HG03095 (cell line): ENCODE data around the gene CLMP.
"Not testable (repeated sequence)": the region's sequence is repeated elsewhere in the genome, so short reads cannot be mapped to it uniquely, and the experiment has no call there.

ENCODE experiments used
- ATAC-seq: cut with Tn5 transposase; IDR thresholded peaks from one replicate; pipeline ENCODE4 v1.9.1; 2021; ENCODE audit warnings: moderate library complexity; ENCODE audit not compliant: unreplicated experiment

CLMP gene

DNA sequence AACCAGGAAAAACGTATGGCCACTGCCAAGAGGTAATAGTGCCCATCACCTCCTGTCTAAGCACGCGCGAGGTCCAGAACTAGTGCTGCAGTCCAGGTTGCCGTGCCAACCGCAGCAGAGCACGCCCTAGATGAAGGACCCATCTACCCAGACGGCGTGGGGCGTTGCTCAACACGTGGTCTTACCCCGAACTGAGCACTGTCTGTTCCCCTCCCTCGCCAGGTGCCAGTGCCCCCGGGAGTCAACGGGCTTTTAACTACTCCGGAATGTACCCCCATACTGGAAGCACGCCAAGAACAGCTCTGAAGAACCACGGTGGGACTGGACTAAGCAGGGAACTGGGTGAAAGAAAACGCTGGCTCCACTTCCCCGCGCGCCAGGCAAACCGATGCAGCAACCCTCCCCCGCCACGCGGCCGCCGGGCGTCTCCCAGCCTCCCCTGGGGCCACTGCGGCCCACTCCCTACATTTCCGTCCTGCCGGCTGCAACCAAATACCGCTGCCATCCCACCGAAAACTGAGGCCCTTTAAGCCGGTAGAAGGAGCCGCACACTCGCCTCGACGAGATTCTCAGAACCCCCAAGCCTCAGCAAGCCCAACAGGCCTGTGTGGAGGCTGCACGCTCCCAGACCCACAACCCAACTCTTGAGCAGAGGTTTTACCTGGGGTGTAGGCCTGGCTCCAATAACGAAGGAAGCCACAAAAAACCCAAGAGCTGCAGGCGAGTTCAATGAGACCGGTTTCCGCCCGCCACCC, 133.5 kb downstream of the CLMP start, which contains the start of gene HSPA8:
Gene HSPA8, minus strand, starts transcription at position 734 of the 755 bp plus-strand sequence. CDS start 812 bp downstream, outside the sequence.
- peak; percentile 0 for ATAC-seq

DNA sequence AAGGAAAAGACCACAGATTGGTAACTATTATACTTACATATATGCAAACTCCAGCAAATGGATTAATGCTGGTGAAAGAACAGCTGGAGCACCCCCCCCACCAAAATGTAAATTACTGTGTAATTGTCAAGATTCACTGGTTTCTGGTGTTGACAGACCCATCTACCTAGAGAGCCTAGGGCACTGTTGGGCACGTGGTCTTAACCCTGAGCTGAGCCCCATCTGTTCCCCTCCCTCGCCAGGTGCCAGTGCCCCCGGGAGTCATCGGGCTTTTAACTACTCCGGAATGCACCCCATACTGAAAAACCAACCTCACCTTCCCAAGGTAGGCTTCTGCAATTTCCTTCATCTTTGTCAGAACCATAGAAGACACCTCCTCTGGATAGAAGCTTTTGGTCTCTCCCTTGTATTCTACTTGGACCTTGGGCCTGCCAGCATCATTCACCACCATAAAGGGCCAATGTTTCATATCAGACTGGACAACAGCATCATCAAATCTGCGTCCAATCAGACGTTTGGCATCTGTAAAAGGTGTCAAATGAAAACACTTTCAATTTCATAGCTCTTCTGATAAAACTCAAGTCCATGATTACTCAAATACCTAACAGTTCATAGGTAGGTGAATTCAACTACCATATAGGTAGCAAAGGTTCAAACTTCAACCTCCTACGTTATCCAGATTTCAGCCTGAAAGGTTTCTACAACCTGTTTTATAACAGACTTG, 134.6 kb downstream of the CLMP start:
- ATAC-seq: no peak

DNA sequence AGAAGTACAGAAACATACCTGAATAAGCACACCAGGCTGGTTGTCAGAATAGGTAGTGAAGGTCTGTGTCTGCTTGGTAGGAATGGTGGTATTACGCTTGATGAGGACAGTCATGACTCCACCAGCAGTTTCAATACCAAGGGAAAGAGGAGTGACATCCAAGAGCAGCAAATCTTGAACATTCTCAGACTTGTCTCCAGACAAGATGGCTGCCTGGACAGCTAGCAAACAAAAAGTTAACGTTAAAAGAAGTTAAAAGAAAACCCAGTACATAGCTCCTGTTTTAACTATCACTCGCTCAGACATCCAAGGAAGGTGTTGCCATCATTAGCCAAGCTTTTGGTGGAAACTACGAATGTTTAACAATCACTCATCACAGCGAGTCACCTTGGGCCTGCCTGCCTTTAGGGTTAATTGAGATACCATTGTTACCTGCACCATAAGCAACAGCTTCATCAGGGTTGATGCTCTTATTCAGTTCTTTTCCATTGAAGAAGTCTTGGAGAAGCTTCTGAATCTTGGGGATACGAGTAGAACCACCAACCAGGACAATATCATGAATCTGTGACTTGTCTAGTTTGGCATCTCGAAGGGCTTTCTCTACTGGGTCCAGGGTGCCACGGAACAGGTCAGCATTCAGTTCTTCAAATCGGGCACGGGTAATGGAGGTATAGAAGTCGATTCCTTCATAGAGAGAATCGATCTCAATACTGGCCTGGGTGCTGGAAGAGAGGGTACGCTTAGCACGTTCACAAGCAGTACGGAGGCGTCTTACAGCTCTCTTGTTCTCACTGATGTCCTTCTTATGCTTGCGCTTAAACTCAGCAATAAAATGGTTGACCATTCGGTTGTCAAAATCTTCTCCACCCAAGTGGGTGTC, 135.8 kb downstream of the CLMP start:
- ATAC-seq: not testable (repeated sequence)

DNA sequence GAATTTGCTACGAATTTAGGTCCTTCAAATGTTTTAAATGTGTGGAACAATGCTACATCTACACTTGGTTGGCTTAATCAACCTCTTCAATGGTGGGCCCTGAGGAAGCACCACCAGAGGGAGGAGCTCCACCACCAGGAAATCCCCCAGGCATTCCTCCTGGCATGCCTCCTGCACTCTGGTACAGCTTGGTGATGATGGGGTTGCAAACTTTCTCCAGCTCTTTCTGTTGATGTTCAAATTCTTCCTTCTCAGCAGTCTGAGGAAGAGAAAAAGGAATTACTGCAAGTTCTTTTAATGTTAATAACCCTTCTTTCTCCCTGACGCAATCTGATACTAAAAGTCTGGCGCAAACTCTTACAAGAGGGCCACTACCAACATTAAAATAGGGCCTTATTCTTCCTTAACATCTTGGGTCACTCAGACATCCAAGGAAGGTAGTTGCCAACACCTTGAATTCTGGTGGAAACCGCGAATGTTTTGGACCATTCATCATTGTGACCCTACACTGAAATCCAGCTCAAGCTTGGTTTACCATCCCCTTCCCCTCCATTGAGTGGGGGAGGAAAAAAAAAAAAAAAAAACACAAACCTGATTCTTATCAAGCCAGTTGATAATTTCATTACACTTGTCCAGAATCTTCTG, 137.3 kb downstream of the CLMP start:
- no peak for ATAC-seq

DNA sequence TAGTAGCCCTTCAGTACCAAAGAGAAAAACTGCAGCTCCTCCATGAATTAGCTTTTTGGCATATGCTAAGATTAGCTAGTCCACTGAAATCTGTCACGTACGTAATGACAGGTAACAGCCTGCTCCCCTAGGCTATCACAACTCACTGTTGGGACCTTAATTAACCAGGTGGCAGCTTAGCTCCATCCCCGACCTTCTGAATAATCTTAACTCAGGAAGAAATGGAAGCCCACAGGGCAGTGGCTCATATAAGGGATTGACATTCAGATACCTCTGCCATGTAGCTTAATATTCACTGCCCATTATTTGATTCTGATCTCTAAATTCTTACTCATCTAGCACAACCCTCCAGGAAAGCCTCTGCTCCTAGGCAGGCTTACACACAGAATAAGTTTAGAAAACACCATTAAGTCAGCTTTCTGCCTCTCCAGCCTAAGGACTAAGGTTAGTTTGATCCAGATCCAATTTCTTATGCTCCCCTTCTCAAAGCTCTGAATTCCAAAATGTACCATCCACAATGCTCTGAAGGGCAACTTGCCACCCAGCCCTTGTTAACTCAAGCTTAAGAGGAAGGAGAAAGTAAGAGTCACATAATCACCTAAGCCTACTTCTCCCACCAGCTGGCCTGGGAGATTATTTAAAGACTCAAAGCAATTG, 138.1 kb downstream of the CLMP start:
- no peak for ATAC-seq

DNA sequence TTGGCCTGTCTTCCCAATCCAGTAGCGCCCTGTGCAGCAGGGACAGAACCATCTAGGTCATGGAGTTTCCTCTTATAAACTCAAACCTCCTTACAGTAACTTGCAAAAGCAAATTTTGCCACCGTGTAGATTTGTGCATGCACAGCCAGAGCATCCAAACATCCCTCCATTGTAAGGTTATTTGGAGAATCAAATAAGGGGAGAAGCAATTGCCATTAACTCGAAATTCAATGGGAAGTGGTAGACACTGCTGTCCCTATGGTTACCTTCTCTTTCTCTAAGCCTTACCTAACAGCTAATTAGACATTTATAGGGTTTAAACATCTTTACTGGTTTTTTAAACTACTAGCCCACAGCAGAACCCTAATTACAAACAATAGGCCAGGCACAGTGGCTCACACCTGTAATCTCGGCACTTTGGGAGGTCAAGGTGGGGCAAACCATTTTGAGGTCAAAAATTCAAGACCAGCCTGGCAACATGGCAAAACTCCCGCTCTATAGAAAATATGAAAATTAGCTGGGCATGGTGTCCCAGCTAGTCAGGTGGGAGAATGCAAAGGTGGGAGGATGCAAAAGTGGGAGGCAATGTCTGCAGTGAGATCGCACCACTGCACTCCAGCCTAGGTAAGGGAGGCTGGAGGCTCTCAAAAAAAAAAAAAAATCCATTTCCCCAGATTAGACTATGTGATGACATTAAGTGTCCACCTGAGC, 139.7 kb downstream of the CLMP start:
- ATAC-seq: no peak

DNA sequence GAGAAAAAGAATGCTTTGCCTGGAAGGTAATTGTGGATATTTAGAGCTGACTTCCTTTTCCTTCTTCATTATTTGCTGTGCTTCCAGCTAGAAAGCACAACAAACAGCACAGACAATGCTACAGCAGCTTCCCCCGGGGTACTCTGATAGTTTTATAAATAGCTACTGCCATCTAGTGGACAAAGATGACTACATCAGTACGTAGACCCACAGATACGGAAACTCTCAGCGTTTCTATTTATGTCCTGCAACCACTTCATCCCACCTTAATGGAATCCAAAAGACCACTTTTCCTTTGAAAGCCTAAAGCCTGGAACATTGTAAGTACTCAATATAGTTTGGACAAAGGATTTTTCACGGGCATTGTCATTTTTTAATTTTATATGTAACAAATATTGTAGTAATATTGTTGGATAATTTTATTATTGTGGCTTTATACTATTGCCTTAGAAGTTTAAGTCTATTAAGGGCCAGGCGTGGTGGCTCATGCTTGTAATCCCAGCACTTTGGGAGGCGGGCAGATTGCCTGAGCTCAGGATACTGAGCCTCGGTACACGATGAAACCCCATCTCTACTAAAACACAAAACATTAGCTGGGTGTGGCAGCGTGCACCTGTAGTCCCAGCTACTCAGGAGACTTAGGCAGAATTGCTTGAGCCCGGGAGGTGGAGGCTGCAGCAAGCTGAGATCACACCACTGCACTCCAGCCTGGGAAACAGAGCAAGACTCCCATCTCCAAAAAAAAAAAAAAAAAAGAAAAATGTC, 140.6 kb downstream of the CLMP start:
- ATAC-seq: peak; percentile 69

DNA sequence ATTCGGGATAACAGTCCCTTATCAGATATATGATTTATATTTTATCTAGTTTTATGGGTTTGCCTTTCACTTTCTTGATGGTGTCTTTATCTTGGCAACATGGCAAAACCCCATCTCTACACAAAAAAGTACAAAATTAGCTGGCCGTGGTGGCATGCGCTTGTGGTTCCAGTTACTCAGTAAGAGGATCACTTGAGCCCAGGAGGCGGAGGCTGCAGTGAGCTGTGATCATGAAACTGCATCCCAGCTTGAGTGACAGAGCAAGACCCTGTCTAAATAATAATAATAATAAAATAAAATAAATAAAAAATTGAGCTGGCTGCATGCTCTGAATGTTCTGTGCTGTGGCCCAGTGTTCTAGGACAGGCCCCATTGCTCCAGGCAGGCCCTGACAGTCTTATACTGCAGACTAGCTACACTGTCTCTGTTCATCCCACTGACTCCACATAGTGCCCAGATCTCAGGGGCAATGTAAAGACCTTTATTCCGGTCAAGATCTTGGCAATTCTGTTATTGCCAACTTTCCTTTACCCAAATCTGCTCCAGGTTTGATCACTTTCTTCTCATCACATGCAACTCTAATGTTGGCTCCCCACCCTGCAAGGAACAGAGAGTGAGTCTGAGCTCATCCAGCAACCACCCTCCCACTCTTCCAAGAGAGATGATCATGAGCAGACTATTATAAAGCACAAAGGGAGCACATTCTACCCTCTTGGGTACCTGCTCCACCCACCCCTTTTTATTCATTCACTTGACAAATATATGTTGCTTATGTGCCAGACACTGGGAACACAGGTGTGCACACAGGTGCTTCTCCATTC, 141.9 kb downstream of the CLMP start:
- ATAC-seq: no peak

DNA sequence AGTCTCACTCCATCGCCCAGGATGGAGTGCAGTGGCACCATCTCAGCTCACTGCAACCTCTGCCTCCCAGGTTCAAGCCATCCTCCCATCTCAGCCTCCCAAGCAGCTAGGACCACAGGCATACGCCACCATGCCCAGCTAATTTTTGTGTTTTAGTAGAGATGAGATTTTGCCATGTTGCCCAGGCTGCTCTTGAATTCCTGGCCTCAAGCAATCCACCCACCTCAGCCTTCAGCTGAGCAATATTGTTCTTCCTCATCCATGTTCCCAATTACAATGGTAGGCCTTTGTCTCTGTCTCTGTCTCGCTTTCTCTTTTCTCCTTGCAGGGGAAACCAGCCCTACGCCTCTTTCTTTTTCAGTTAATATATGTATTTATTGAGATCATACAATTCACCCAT, 143.4 kb downstream of the CLMP start:
- ATAC-seq: no peak

DNA sequence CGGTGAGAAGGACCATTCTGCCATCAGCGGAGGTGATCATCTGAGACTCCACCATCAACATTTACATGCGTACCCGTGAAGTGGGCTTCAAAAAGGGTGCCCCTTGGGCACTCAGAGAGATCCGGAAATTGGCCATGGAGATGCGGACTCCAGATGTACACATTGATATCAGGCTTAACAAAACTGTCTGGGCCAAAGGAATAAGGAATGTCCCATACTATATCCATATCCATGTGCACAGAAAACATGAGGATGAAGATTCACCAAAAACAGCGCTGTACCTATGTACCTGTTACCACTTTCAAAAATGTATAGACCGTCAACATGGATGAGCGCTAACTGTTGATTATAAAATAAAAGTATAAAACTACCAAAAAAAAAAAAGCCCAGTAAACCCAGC, 143.9 kb downstream of the CLMP start:
- no peak for ATAC-seq

DNA sequence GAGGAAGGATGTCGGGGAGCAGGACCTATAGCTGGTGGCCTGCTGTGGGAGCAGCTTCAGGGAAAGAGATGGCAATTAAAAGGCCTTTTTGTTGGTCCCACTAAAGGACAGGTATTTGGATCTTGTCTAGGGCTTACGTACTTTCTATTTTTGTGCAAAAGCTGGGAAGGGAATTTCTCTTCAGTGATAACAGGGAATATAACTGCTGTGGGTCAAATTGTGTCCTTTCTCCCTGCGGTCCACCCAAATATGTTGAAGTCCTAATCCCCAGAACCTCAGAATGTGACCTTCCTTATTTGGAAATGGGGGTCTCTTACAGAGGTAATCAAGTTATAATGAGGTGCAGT, 147.1 kb downstream of the CLMP start:
- ATAC-seq: no peak

DNA sequence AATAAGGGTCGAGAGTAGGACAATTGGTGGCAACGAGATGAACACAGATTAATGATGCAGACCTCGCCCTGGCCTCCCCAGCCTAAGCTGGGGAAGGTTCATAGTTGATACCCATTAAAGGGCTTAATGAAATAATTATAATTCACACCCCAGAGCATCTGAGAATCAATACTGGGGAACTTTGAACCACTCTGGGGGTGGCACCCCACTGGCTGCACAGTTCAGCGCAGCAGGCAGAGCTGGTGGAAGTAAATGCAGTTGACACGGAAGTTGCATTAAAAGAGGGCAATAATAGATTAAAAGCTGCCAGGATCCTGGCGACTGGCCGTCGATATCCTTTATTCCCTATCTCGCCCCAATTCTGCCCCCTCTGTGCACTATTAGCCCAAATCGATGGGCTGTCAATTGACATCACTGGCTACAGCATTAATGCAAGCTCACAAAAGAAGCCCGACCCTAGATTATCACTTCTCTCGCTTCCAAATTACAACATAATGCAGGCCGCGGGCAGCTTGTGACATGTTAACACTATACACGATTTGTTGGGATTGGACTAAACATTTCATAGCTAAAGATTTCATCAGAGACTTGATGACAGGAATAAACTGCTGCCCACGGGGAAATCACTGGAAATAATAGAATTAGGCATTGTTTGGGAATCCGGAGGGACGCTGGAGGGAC, 147.6 kb downstream of the CLMP start:
- no peak for ATAC-seq

DNA sequence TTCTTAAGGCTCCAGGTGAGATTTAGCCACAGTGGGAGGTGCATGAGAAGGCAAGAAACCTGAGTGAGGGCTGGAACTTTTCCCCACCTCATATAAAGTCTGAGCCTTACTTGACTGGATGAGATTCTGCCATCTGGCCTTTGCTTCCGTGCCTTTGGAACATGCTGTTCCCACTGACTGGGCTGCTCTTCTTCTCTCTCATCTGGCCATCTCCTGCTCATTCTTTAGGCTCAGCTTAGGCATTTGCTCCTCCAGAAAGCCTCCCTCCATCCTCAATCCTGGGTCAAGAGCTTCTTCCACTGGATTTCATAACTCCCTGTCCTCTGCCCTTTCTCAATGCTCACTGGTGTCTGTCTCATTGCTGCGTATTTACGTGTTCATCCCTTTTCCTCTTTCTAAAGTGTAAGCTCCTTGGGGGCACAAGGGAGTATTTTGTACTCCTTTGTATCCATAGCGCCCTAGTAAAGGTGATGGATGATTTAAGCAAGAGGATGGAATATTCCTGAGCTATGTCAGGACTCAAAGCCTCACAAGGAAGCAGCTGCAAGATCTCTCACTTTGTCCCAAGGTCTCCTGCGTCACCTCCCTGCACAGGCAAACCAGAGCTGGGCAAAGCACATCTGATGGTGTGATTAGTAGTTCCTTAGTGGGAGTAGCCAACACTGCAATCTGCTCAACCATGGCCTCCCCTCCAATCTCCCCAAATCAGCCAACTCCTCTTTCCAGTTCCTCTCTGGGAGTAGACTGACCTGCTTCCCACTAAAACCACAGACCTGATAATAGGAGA, 148.4 kb downstream of the CLMP start:
- ATAC-seq: no peak

DNA sequence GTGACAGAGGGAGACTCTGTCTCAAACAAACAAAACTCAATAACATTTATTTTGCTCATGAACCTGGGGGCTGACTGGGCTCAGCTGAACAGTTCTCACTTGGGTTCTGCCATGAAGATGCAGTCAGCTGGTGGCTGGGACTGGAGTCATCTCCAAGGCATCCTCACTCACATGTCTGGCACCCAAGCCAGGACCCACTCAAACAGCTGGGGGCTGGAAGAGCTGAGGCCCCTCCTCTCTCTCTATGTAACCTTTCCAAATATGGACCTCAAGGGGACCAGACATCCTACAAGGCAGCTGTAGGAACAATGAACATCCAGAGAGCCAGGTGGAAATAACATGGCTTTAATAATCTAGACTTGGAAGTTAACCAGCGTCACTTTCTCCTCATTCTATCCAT, 149.9 kb downstream of the CLMP start:
- no peak for ATAC-seq

DNA sequence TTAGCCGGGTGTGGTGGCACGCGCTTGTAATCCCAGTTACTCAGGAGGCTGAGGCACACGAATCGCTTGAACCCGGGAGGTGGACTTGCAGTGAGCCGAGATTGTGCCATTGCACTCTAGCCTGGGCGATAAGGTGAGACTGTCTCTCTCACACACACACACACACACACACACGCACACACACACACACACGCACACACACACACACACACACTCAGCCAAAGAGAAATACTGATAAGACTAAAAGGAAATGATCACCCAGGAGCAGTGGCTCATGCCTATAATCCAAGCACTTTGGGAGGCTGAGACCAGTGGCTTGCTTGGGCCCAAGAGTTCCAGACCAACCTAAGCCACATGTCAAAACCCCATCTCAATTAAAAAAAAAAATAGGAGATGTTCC, 153.9 kb downstream of the CLMP start:
- no peak for ATAC-seq

DNA sequence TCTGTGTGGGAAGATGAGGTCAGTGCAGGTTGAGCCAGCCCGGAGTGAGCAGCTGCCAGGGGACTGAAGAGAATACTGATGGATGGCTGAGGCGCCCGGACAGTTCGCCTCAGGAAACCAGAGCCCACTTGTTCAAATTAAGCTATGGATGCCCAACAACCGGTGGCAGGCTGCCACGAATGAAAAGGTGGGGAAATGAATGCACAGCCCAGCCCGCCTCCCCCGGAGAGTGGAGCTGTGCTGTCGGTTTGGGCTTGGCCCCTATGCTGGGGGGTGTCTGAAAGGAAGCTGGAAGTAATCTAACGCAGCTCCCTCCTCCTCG, 155.0 kb downstream of the CLMP start:
- no peak for ATAC-seq

DNA sequence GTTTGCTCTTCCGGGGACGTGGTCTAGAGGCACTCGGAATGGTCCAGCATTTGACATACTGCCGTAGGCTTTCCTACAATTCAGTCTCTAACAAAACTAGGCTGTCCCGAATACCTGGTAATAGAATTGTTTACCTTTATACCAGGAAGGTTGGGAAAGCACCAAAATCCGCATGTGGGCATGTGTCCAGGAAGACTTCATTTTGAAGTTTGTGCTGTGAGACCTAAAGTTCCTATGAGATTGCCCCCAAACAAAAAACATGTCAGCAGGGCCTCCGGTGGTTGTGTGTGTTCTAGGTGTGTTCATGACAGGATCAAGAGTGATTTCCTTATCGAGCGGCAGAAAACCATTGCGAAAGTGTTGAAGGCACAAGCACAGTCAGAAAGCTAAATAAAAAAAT, 159.2 kb downstream of the CLMP start:
- no peak for ATAC-seq
